ENCODE results near the gene GSN. TPM values are rescaled to one million over a fixed set of nuclear protein-coding genes. Genes with fewer than 3 reads are reported as not detected.

The GSN gene
- total and polyA plus RNA-seq, 12 donors: 78.5 to 735 (median 293) TPM

GRCh38 chr9:121326130-121326838, 58.3 kb downstream of the GSN start:
- intact Hi-C loops (cut with DNase I): loop anchor here in 1 of 2 donors (5.0 kb wide), 1 partner anchor 46 kb away; the partner anchor contains the start of gene STOM
- Histone ChIP-seq H3K4me1 (replicated peaks in 1 of 2) (no peaks in the 10 kb centered on the region), H3K4me3 (no peak overlapping the region), H3K9me3 (replicated peaks in 1 of 3) (no peaks in the 10 kb centered on the region), H3K27ac (peak overlapping the region in 4 of 5 donors; percentile 28 to 89 (median 62)), H3K36me3 (replicated peaks in 1 of 2) (peaks cover 0 to 92% of the 10 kb centered on the region in 2 donors), H3K27me3 (no peaks in the 10 kb centered on the region)
- TF ChIP-seq POLR2A (IDR thresholded peaks at IDR 0.05): no peak
- TF ChIP-seq CTCF (IDR thresholded peaks at IDR 0.05): no peak
- peak; percentile 53 to 91 (median 59) for DNase-seq
- 58 to 77% (median 67%) methylated on average over 6 to 19 of the region's 19 CpGs for WGBS, 4 donors

- peaks cover 0 to 92% of the 10 kb centered on the region in 2 donors for H3K36me3 ChIP-seq (replicated peaks in 1 of 2)
- no peak for TF ChIP-seq POLR2A (IDR thresholded peaks at IDR 0.05)
- TF ChIP-seq CTCF (IDR thresholded peaks at IDR 0.05): no peak
- WGBS, 4 donors: 91 to 97% (median 94%) methylated on average over 9 to 11 of the region's 11 CpGs
- H3K9me3 ChIP-seq (replicated peaks in 1 of 3): no peaks in the 10 kb centered on the region
- H3K27ac ChIP-seq: peak overlapping the region in 4 of 5 donors; percentile 28 to 88 (median 49)
- H3K4me1 ChIP-seq (replicated peaks in 1 of 2): no peaks in the 10 kb centered on the region
- peak in 1 of 7 donors; percentile 49 for DNase-seq
- H3K4me3 ChIP-seq: no peak overlapping the region
- intact Hi-C loops (cut with DNase I): loop anchor here in 1 of 2 donors (5.0 kb wide), 1 partner anchor 45 kb away; the partner anchor contains the start of gene STOM
- H3K27me3 ChIP-seq: no peaks in the 10 kb centered on the region
Observed at GRCh38 chr9:121326901-121327613, 59.1 kb downstream of the GSN start.

GRCh38 chr9:121328476-121328875, 60.5 kb downstream of the GSN start:
- WGBS, 4 donors: 74 to 82% (median 80%) methylated on average over 6 to 8 of the region's 8 CpGs
- intact Hi-C loops (cut with DNase I): loop anchor here in 1 of 2 donors (5.0 kb wide), 1 partner anchor 44 kb away; the partner anchor contains the start of gene STOM
- H3K36me3 ChIP-seq (replicated peaks in 1 of 2): peaks cover 0 to 94% of the 10 kb centered on the region in 2 donors
- no peaks in the 10 kb centered on the region for H3K9me3 ChIP-seq (replicated peaks in 1 of 3)
- no peak overlapping the region for H3K4me3 ChIP-seq
- peaks cover 0 to 3% of the 10 kb centered on the region in 2 donors for H3K4me1 ChIP-seq (replicated peaks in 1 of 2)
- no peak for DNase-seq
- no peaks in the 10 kb centered on the region for H3K27me3 ChIP-seq
- TF ChIP-seq POLR2A (IDR thresholded peaks at IDR 0.05): no peak
- no peak for TF ChIP-seq CTCF (IDR thresholded peaks at IDR 0.05)
- peak overlapping the region in 1 of 5 donors; percentile 14 for H3K27ac ChIP-seq

Measured in adrenal gland (tissue), 12 donors.